ENCODE measurements around the gene LMBR1L. TPM values are rescaled to one million over a fixed set of nuclear protein-coding genes. Genes with fewer than 3 reads are reported as not detected.
A peak's percentile ranks its signal among the peaks of the same experiment; 100 is the strongest.

The LMBR1L gene
- total RNA-seq, 2 donors from 2014 or later = 55.4 to 74.9 TPM

GRCh38 chr12:49050507-49051372 lies 59.9 kb downstream of the LMBR1L start:
- DNase-seq (ENCODE audit: low spot score) = peak; percentile 5
- H3K4me1 Mint-ChIP-seq (ENCODE audit: low read depth in 2 of 2) = peaks cover 12 to 37% of the 10 kb centered on the region in 2 donors
- H3K9me3 Mint-ChIP-seq = no peaks in the 10 kb centered on the region
- H3K4me3 Mint-ChIP-seq = no peak overlapping the region
- no peaks in the 10 kb centered on the region for H3K27me3 Mint-ChIP-seq
- no peak for ATAC-seq
- H3K36me3 Mint-ChIP-seq = peaks cover 26% of the 10 kb centered on the region
- H3K27ac Mint-ChIP-seq = no peak overlapping the region

GRCh38 chr12:49049566-49050224 lies 61.0 kb downstream of the LMBR1L start:
- Mint-ChIP-seq H3K4me1 (ENCODE audit: low read depth in 2 of 2) (peaks cover 2 to 26% of the 10 kb centered on the region in 2 donors), H3K27me3 (no peaks in the 10 kb centered on the region), H3K36me3 (peaks cover 22% of the 10 kb centered on the region), H3K9me3 (no peaks in the 10 kb centered on the region), H3K4me3 (no peak overlapping the region), H3K27ac (no peak overlapping the region)
- ATAC-seq (no peak), DNase-seq (ENCODE audit: low spot score) (no peak)

- no peak for DNase-seq (ENCODE audit: low spot score)
- Mint-ChIP-seq H3K9me3 (no peaks in the 10 kb centered on the region), H3K4me3 (no peak overlapping the region), H3K27me3 (no peaks in the 10 kb centered on the region), H3K4me1 (ENCODE audit: low read depth in 2 of 2) (peaks cover 0 to 24% of the 10 kb centered on the region in 2 donors), H3K36me3 (peaks cover 23% of the 10 kb centered on the region), H3K27ac (no peak overlapping the region)
- ATAC-seq = no peak
Measured at GRCh38 chr12:49048953-49049352, 61.7 kb downstream of the LMBR1L start.

Other genes with a start within 250 kb of the LMBR1L start
- gene RND1, start 245.0 kb downstream of the LMBR1L start, total RNA-seq = 1 to 10 TPM; 3.4 to 3.7 TPM
- gene FKBP11, start 185.4 kb downstream of the LMBR1L start, total RNA-seq = 100 to 1,000 TPM; 101 to 112 TPM
- gene ARF3, start 153.4 kb downstream of the LMBR1L start, total RNA-seq = 100 to 1,000 TPM; 125 to 156 TPM
- under 1 TPM in 1 of 2 donors, not detected in 1; 0.50 TPM for gene WNT10B, start 139.1 kb downstream of the LMBR1L start, total RNA-seq
- not detected for gene WNT1, start 132.5 kb downstream of the LMBR1L start, total RNA-seq
- gene DDN, start 111.5 kb downstream of the LMBR1L start, total RNA-seq = 1 to 10 TPM in 1 of 2 donors, under 1 TPM in 1; 0.48 to 1.1 TPM
- gene PRKAG1, start 92.1 kb downstream of the LMBR1L start, total RNA-seq = 10 to 100 TPM; 63.4 to 70.3 TPM
- 100 to 1,000 TPM; 120 to 199 TPM for gene KMT2D, start 50.1 kb downstream of the LMBR1L start, total RNA-seq
- 10 to 100 TPM; 21.9 to 28.9 TPM for gene RHEBL1, start 40.9 kb downstream of the LMBR1L start, total RNA-seq
- gene DHH, start 16.0 kb downstream of the LMBR1L start, total RNA-seq = under 1 TPM; 0.24 to 0.31 TPM
- gene TUBA1B, start 20.5 kb upstream of the LMBR1L start, total RNA-seq = 1,000 to 10,000 TPM; 1,825 to 2,159 TPM
- 10 to 100 TPM; 30.8 to 53.5 TPM for gene TUBA1A, start 78.2 kb upstream of the LMBR1L start, total RNA-seq
- gene TUBA1C, start 154.2 kb upstream of the LMBR1L start, total RNA-seq = 100 to 1,000 TPM; 260 to 358 TPM
- gene PRPH, start 184.3 kb upstream of the LMBR1L start, total RNA-seq = not detected
- 100 to 1,000 TPM in 1 of 2 donors, 10 to 100 TPM in 1; 37.4 to 103 TPM for gene TROAP, start 212.4 kb upstream of the LMBR1L start, total RNA-seq
- gene C1QL4, start 226.3 kb upstream of the LMBR1L start, total RNA-seq = not detected
- gene DNAJC22, start 236.0 kb upstream of the LMBR1L start, total RNA-seq = not detected